Gastroesophageal sphincter (tissue), 3 donors: ENCODE data around the gene CIP2A.

ENCODE experiments used
- CTCF ChIP-seq, 4 experiments: fragments of 200-600 bp in 2 of 4; fragments of 450-650 bp in 2 of 4; sonication (generic) in 1 of 4; IDR thresholded peaks; one replicate each; pipeline ENCODE4 v1.5.1; 2017 to 2019; ENCODE audit warnings: antibody characterized with exemption in 4 of 4, mild to moderate bottlenecking in 2 of 4, moderate library complexity in 2 of 4
- POLR2A ChIP-seq, 2 donors: fragments of 450-650 bp; IDR thresholded peaks; one replicate each; pipeline ENCODE4 v1.6.1; 2017; ENCODE audit warnings: antibody characterized with exemption in 2 of 2, mild to moderate bottlenecking in 2 of 2, moderate library complexity in 1 of 2

GRCh38 chr3:108562565-108562964, 26.7 kb downstream of the CIP2A start:
- no peak for TF ChIP-seq CTCF (IDR thresholded peaks at IDR 0.05)
- TF ChIP-seq POLR2A (IDR thresholded peaks at IDR 0.05): no peak
